ENCODE results near the gene ESPN. TPM values are rescaled to one million over a fixed set of nuclear protein-coding genes. Genes with fewer than 3 reads are reported as not detected.

The ESPN gene
- total RNA-seq, 4 donors from 2014 or later = 0.47 to 0.92 (median 0.81) TPM; not detected in 1

DNA sequence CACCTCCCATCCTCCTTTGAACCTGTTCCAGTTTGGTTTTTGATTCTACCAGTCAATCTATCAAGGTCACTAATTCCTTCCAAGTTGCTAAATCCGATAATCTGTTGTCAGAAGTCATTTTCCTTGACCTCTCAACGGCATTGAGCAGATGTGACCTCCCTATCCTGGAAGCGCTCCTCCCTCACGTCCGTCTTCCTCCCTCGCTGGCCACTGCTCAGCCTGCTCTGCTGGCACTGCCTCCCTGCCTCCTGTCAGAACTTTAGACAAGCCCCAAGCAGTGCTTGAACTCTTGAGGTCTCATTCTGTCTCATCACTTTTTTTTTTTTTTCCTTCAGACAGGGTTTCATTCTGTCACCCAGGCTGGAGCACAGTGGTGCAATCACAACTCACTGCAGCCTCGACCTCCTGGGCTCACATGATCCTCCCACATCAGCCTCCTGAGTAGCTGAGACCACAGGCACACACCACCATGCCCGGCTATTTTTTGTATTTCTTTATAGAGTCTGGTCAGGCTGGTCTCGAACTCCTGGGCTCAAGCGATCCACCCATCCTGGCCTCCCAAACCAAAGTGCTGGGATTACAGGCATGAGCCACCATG lies 26.6 kb upstream of the ESPN start:
- no peak overlapping the region for H3K27ac ChIP-seq
- H3K4me1 ChIP-seq = peaks cover 0 to 8% (median 3%) of the 10 kb centered on the region in 3 donors
- ATAC-seq = no peak
- 48 to 65% methylated on average over 8 to 10 of the region's 10 CpGs for WGBS, 2 donors (ENCODE audit: low coverage in 1 of 2)
- TF ChIP-seq, protein P1, sequence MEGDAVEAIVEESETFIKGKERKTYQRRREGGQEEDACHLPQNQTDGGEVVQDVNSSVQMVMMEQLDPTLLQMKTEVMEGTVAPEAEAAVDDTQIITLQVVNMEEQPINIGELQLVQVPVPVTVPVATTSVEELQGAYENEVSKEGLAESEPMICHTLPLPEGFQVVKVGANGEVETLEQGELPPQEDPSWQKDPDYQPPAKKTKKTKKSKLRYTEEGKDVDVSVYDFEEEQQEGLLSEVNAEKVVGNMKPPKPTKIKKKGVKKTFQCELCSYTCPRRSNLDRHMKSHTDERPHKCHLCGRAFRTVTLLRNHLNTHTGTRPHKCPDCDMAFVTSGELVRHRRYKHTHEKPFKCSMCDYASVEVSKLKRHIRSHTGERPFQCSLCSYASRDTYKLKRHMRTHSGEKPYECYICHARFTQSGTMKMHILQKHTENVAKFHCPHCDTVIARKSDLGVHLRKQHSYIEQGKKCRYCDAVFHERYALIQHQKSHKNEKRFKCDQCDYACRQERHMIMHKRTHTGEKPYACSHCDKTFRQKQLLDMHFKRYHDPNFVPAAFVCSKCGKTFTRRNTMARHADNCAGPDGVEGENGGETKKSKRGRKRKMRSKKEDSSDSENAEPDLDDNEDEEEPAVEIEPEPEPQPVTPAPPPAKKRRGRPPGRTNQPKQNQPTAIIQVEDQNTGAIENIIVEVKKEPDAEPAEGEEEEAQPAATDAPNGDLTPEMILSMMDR (IDR thresholded peaks at IDR 0.05) = no peak
- TF ChIP-seq POLR2AphosphoS5 (IDR thresholded peaks at IDR 0.05) (no peak), EP300 (IDR thresholded peaks at IDR 0.05) (no peak), POLR2A (IDR thresholded peaks at IDR 0.05) (no peak)
- no peaks in the 10 kb centered on the region for H3K27me3 ChIP-seq
- H3K36me3 ChIP-seq = no peaks in the 10 kb centered on the region
- H3K9me3 ChIP-seq = no peaks in the 10 kb centered on the region
- H3K4me3 ChIP-seq = no peak overlapping the region

DNA sequence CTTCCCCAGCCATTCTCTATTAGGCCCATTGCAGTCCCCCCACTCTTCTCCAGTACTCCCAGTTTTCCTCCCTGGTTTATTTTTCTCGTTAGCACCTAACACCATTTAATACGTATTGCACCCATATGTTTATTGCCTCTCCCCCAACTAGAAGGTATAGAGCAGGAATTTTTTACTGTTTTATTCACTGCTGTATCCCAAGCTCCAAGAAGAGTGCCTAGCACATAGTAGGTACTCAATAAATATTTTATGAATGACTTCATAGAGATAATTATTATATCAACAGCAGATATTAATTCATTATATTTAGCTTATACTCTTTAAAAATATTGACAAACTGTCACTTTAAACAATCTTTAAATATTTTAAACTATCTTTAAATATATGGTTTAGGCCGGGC lies 25.3 kb upstream of the ESPN start:
- Histone ChIP-seq H3K9me3 (no peaks in the 10 kb centered on the region), H3K36me3 (no peaks in the 10 kb centered on the region), H3K4me1 (peaks cover 0 to 2% (median under 1%) of the 10 kb centered on the region in 3 donors), H3K4me3 (no peak overlapping the region), H3K27ac (no peak overlapping the region), H3K27me3 (no peaks in the 10 kb centered on the region)
- ATAC-seq = no peak
- TF ChIP-seq EP300 (IDR thresholded peaks at IDR 0.05) = no peak
- no peak for TF ChIP-seq POLR2AphosphoS5 (IDR thresholded peaks at IDR 0.05)
- no peak for TF ChIP-seq POLR2A (IDR thresholded peaks at IDR 0.05)
- TF ChIP-seq, protein P1 (IDR thresholded peaks at IDR 0.05) = no peak
- WGBS, 2 donors (ENCODE audit: low coverage in 1 of 2) = 71 to 78% methylated on average over 3 of the region's 3 CpGs

DNA sequence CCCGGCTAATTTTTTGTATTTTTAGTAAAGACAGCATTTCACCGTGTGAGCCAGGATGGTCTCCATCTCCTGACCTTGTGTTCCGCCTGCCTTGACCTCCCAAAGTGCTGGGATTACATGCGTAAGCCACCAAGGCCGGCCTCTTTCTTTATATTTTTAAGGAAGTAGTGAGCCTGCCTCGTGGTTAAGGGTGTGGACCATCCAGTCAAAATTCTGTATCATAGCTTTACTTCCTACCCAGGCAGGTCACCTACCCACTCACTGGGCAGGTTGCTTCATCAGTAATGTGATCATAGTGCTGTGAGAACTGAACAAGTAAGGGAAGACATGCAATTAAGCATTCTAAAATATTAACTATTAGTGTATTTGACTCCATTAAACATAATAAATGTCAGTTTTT lies 22.9 kb upstream of the ESPN start:
- Histone ChIP-seq H3K27me3 (peaks cover 9% of the 10 kb centered on the region), H3K27ac (no peak overlapping the region), H3K9me3 (no peaks in the 10 kb centered on the region), H3K4me3 (no peak overlapping the region), H3K36me3 (no peaks in the 10 kb centered on the region), H3K4me1 (no peaks in the 10 kb centered on the region)
- 51% methylated on average over 6 of the region's 6 CpGs; no CpG with 5 or more reads in 1 of the 2 donors for WGBS, 2 donors (ENCODE audit: low coverage in 1 of 2)
- TF ChIP-seq EP300 (IDR thresholded peaks at IDR 0.05) (no peak), POLR2A (IDR thresholded peaks at IDR 0.05) (no peak), POLR2AphosphoS5 (IDR thresholded peaks at IDR 0.05) (no peak)
- TF ChIP-seq, protein P1 (IDR thresholded peaks at IDR 0.05) = no peak
- no peak for ATAC-seq

DNA sequence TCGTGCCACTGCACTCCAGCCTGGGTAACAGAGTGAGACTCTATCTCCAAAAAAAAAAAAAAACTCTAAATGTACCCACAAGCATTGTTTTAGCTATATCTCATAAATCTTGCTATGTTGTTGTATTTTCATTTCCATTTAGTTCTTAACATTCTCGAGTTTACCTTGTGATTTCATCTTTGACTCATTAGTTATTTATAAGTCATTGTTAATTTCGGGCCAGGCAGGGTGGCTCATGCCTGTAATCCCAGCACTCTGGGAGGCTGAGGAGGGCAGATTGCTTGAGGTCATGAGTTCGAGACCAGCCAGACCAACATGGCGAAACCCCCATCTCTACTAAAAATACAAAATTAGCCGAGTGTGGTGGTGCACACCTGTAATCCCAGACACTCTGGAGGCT lies 16.6 kb upstream of the ESPN start:
- no peaks in the 10 kb centered on the region for H3K4me1 ChIP-seq
- no peak overlapping the region for H3K4me3 ChIP-seq
- 67 to 78% methylated on average over 2 to 6 of the region's 6 CpGs for WGBS, 2 donors (ENCODE audit: low coverage in 1 of 2)
- no peaks in the 10 kb centered on the region for H3K36me3 ChIP-seq
- TF ChIP-seq, protein P1 (IDR thresholded peaks at IDR 0.05) = no peak
- no peak for TF ChIP-seq POLR2A (IDR thresholded peaks at IDR 0.05)
- no peak for TF ChIP-seq EP300 (IDR thresholded peaks at IDR 0.05)
- no peak for TF ChIP-seq POLR2AphosphoS5 (IDR thresholded peaks at IDR 0.05)
- peaks cover 49% of the 10 kb centered on the region for H3K27me3 ChIP-seq
- no peaks in the 10 kb centered on the region for H3K9me3 ChIP-seq
- ATAC-seq = no peak
- H3K27ac ChIP-seq = no peak overlapping the region

DNA sequence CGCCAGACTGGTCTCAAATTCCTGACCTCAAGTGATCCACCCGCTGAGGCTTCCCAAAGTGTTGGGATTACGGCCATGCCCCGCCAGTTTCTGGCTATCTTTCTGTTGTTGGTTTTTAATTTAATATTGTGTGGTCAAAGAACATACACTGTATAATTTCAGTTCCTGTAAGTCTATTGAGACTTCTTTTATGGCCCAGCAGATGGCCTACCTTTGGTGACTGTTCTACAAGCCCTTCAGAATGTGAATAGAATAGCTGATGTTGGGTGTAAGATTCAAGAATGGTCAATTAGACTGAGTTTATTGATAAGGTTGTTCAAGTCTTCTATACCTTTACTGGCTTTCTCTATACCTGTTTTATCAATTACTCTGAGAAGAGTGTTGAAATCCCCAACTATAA lies 15.5 kb upstream of the ESPN start:
- Histone ChIP-seq H3K4me3 (no peak overlapping the region), H3K36me3 (no peaks in the 10 kb centered on the region), H3K27ac (no peak overlapping the region), H3K4me1 (no peaks in the 10 kb centered on the region), H3K9me3 (no peaks in the 10 kb centered on the region), H3K27me3 (peaks cover 59% of the 10 kb centered on the region)
- 90% methylated on average over 4 of the region's 4 CpGs; no CpG with 5 or more reads in 1 of the 2 donors for WGBS, 2 donors (ENCODE audit: low coverage in 1 of 2)
- ATAC-seq = no peak
- TF ChIP-seq POLR2A (IDR thresholded peaks at IDR 0.05) (no peak), EP300 (IDR thresholded peaks at IDR 0.05) (no peak), POLR2AphosphoS5 (IDR thresholded peaks at IDR 0.05) (no peak)
- TF ChIP-seq, protein P1 (IDR thresholded peaks at IDR 0.05) = no peak

Data from gastroesophageal sphincter (tissue), 4 donors.